Fibroblast of mammary gland (primary cell): ENCODE data around the gene KRTAP10-5.

Source experiments
- DNase-seq: peaks from one replicate; pipeline ENCODE4 v3.0.0-alpha.2; 2010; ENCODE audit warnings: low read depth
- H3K4me3 ChIP-seq: 2 replicates; pipeline ENCODE4 v1.5.1; 2011; ENCODE audit warnings: low read depth, mild to moderate bottlenecking, low read length, moderate library complexity; ENCODE audit not compliant: control insufficient read depth
- CTCF ChIP-seq: conservative IDR thresholded peaks from 2 replicates; pipeline ENCODE4 v1.5.1; 2011; ENCODE audit warnings: low read depth, low read length, inconsistent platforms; ENCODE audit not compliant: control insufficient read depth, insufficient read depth

Gene KRTAP10-5

DNA sequence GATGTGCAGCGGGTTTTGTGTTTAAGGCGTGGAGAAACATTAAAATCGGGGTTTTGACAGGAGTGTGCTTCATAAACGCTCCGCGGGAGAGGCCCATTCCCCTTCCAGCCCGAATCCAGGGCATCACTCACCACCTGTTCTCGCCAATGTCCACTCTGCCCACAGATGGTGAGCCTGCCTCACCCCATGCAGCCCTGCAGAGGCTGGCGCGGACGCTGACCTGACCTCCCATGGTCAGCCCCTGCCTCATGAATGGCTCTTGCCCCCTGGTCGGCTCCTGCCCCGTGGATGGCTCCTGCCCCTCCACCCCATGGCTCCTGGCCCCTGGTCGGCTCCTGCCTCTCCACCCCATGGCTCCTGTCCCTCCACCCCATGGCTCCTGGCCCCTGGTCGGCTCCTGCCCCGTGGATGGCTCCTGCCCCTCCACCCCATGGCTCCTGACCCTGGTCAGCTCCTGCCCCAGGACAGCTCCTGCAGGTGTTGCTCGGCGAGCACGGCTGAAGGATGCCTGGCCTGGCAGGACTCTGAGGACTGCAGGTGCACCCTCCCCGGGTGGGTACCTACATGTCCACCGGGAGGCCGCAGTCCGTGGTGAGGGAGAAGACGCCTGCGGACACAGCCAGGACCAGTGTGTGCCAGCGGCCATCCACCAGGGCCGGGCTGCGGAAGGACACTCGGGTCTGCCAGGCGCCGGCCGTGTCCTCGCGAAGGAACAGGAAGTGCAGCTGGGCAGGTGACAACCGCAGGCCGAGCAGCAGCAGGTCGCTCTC, 47.1 kb downstream of the KRTAP10-5 start:
- TF ChIP-seq CTCF: no peak
- DNase-seq: no peak
- no peak overlapping the region for H3K4me3 ChIP-seq

DNA sequence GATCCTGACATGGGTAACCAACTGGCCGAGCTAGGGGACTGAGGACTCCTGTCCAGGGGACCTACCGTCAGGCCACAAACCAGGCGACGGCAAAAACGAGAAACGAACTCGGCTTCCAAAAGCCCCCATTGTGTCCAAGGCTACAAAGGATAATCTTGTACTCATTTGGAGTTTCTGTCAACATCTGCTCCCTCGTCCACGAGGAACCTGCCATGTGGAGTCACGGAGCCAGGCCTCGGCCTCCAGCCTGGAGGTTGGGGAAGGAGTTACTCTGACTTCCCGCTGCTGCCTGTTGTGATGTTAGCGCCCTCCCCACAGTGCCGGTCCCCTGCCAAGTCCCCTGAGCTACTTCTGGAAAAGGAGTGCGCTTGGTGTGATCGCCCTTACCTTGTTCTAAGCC, 47.7 kb downstream of the KRTAP10-5 start:
- no peak for DNase-seq
- H3K4me3 ChIP-seq: no peak overlapping the region
- TF ChIP-seq CTCF: no peak

- no peak overlapping the region for H3K4me3 ChIP-seq
- no peak for DNase-seq
- no peak for TF ChIP-seq CTCF
Observed at GRCh38 chr21:44531606-44532564, 48.5 kb downstream of the KRTAP10-5 start.

DNA sequence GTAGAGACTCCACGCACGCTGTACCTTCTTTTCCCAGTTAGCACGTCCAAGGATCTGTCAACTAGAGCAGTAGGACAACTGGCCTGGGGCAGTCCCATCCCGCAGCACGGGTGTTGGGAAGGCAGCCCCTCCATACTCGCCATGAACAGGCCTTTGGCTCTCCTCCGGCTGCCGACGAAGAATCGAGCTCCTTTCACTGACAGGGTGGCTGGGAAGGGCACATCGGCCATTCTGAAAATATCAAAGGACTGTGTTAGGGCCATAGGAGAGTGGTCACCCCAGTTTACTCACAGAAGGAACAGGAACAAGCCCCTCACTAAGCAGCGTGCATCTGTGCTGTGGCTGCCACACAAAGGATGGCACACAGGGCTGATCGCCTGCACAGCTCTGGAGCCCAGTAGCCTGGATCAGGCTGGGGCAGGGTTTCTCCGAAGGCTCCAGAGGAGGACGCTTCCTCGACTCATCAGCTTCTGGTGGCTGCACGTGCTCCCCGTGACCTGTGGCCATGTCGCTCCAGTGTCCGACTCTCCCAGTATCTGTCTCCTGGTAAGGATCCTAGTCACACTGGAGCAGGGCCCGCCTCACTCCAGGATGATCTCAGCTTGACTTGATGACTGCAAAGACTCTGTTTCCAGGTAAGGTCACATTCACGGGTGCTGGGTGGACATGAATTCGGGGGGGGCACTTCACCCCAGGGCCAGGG, 49.4 kb downstream of the KRTAP10-5 start:
- no peak overlapping the region for H3K4me3 ChIP-seq
- TF ChIP-seq CTCF: no peak
- no peak for DNase-seq

- no peak overlapping the region for H3K4me3 ChIP-seq
- no peak for DNase-seq
- no peak for TF ChIP-seq CTCF
Observed at GRCh38 chr21:44530221-44530902, 50.0 kb downstream of the KRTAP10-5 start.

DNA sequence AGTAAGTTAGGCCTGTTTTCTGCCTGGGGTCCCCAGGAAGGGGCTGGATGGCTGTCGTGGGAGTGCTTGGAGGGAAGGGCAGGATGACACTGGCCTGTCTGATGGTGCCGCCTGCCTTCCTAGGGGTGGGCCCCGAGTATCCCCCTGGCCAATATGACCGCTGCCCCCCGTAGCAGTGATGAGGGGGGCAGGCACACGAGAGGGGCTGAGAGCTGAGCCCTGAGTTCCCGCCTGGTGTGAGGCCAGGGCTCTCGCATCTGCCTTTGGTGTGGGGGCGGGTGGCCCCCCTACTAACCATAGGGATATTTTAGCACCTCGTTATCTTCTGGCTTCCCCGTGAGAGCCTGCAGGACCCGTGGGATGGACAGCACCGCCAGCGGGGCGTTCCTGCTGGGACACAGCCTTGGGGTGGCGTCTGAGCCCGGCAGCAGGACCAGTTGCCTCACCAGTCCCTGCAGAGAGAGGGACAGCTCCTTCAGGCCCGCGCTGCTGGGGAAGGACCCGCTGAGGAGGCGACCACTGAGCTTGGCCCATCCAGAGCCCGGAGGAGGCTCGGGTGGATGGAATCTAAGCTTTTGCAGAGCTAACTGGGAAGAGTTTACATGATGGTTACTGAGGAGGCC, 50.8 kb downstream of the KRTAP10-5 start:
- DNase-seq: no peak
- no peak for TF ChIP-seq CTCF
- H3K4me3 ChIP-seq: no peak overlapping the region
